ENCODE measurements around the gene AKAP6. TPM values are rescaled to one million over a fixed set of nuclear protein-coding genes. Genes with fewer than 3 reads are reported as not detected.

AKAP6 gene
- total RNA-seq, 2 experiments from 2014 or later: 0.13 to 0.72 TPM

GRCh38 chr14:32296366-32296765 is 32.7 kb upstream of the AKAP6 start:
- H4K20me1 ChIP-seq (ENCODE audit: insufficient read depth, low read length): no peaks in the 10 kb centered on the region
- H3K9me3 ChIP-seq (ENCODE audit: low read length): no peaks in the 10 kb centered on the region
- TF ChIP-seq EZH2phosphoT487 (IDR thresholded peaks at IDR 0.05; ENCODE audit: borderline replicate concordance, low read depth, low read length): no peak
- TF ChIP-seq, protein P1, sequence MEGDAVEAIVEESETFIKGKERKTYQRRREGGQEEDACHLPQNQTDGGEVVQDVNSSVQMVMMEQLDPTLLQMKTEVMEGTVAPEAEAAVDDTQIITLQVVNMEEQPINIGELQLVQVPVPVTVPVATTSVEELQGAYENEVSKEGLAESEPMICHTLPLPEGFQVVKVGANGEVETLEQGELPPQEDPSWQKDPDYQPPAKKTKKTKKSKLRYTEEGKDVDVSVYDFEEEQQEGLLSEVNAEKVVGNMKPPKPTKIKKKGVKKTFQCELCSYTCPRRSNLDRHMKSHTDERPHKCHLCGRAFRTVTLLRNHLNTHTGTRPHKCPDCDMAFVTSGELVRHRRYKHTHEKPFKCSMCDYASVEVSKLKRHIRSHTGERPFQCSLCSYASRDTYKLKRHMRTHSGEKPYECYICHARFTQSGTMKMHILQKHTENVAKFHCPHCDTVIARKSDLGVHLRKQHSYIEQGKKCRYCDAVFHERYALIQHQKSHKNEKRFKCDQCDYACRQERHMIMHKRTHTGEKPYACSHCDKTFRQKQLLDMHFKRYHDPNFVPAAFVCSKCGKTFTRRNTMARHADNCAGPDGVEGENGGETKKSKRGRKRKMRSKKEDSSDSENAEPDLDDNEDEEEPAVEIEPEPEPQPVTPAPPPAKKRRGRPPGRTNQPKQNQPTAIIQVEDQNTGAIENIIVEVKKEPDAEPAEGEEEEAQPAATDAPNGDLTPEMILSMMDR (conservative IDR thresholded peaks at IDR 0.05; ENCODE audit: low read length): no peak
- DNase-seq (ENCODE audit: low spot score): no peak
- no TSS peak for BruUV-seq (replicated peaks)
- no peaks in the 10 kb centered on the region for H3K9me2 ChIP-seq (ENCODE audit: insufficient read depth, low read length)
- no peaks in the 10 kb centered on the region for H3K4me1 ChIP-seq (ENCODE audit: insufficient read depth, low read length, poor library complexity, severe bottlenecking)
- intact Hi-C loops (cut with micrococcal nuclease; ENCODE audit: unreplicated experiment): no loop called here
- no peak overlapping the region for H3K4me2 ChIP-seq (ENCODE audit: low read length)
- H3K79me2 ChIP-seq (ENCODE audit: insufficient read depth, low read depth, low read length): no peaks in the 10 kb centered on the region
- CTCF ChIA-PET (ENCODE audit: unreplicated experiment): no interaction called here
- H3K27ac ChIP-seq (ENCODE audit: low read depth, low read length, poor library complexity, severe bottlenecking): no peak overlapping the region
- H3K36me3 ChIP-seq (ENCODE audit: insufficient read depth, low read length): no peaks in the 10 kb centered on the region
- H2AFZ ChIP-seq (ENCODE audit: low read length): no peak overlapping the region
- no peak overlapping the region for H3K4me3 ChIP-seq (ENCODE audit: low read depth, low read length, poor library complexity, severe bottlenecking)
- POLR2A ChIA-PET: no interaction called here

GRCh38 chr14:32298346-32298745 is 30.8 kb upstream of the AKAP6 start:
- no peaks in the 10 kb centered on the region for H4K20me1 ChIP-seq (ENCODE audit: insufficient read depth, low read length)
- TF ChIP-seq, protein P1 (conservative IDR thresholded peaks at IDR 0.05; ENCODE audit: low read length): no peak
- no peak for TF ChIP-seq EZH2phosphoT487 (IDR thresholded peaks at IDR 0.05; ENCODE audit: borderline replicate concordance, low read depth, low read length)
- no peak overlapping the region for H2AFZ ChIP-seq (ENCODE audit: low read length)
- H3K9me2 ChIP-seq (ENCODE audit: insufficient read depth, low read length): no peaks in the 10 kb centered on the region
- intact Hi-C loops (cut with micrococcal nuclease; ENCODE audit: unreplicated experiment): no loop called here
- H3K4me2 ChIP-seq (ENCODE audit: low read length): no peak overlapping the region
- no peak overlapping the region for H3K4me3 ChIP-seq (ENCODE audit: low read depth, low read length, poor library complexity, severe bottlenecking)
- no peak for DNase-seq (ENCODE audit: low spot score)
- H3K79me2 ChIP-seq (ENCODE audit: insufficient read depth, low read depth, low read length): no peaks in the 10 kb centered on the region
- no peaks in the 10 kb centered on the region for H3K9me3 ChIP-seq (ENCODE audit: low read length)
- H3K4me1 ChIP-seq (ENCODE audit: insufficient read depth, low read length, poor library complexity, severe bottlenecking): no peaks in the 10 kb centered on the region
- no peak overlapping the region for H3K27ac ChIP-seq (ENCODE audit: low read depth, low read length, poor library complexity, severe bottlenecking)
- BruUV-seq (replicated peaks): no TSS peak
- POLR2A ChIA-PET: no interaction called here
- H3K36me3 ChIP-seq (ENCODE audit: insufficient read depth, low read length): no peaks in the 10 kb centered on the region
- CTCF ChIA-PET (ENCODE audit: unreplicated experiment): no interaction called here

DNA sequence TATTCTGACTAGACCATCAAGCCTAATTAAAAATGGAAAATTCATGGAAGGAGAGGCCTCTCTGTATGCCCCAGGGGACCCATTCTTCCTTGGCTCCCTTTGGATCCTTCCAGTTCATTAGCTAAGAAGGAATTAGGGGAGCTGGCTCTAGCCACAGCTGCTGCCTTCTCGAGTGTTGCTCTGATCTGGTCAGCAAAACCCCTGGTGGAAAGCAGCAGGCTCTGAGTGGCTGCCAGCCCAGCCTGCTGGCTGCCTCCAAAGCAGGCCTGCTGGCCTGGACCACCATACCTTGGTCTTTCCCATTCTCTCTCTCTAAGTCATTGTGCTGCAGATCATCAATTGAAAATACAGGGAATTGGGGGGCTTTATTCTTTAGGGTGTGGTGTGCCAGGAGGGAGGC is 29.0 kb upstream of the AKAP6 start:
- intact Hi-C loops (cut with micrococcal nuclease; ENCODE audit: unreplicated experiment): no loop called here
- Histone ChIP-seq H4K20me1 (ENCODE audit: insufficient read depth, low read length) (no peaks in the 10 kb centered on the region), H3K9me2 (ENCODE audit: insufficient read depth, low read length) (no peaks in the 10 kb centered on the region), H3K36me3 (ENCODE audit: insufficient read depth, low read length) (no peaks in the 10 kb centered on the region), H3K4me2 (ENCODE audit: low read length) (no peak overlapping the region), H3K4me3 (ENCODE audit: low read depth, low read length, poor library complexity, severe bottlenecking) (no peak overlapping the region), H2AFZ (ENCODE audit: low read length) (no peak overlapping the region), H3K9me3 (ENCODE audit: low read length) (no peaks in the 10 kb centered on the region), H3K4me1 (ENCODE audit: insufficient read depth, low read length, poor library complexity, severe bottlenecking) (no peaks in the 10 kb centered on the region), H3K27ac (ENCODE audit: low read depth, low read length, poor library complexity, severe bottlenecking) (no peak overlapping the region), H3K79me2 (ENCODE audit: insufficient read depth, low read depth, low read length) (no peaks in the 10 kb centered on the region)
- no TSS peak for BruUV-seq (replicated peaks)
- DNase-seq (ENCODE audit: low spot score): no peak
- TF ChIP-seq EZH2phosphoT487 (IDR thresholded peaks at IDR 0.05; ENCODE audit: borderline replicate concordance, low read depth, low read length): no peak
- TF ChIP-seq, protein P1 (conservative IDR thresholded peaks at IDR 0.05; ENCODE audit: low read length): no peak
- ChIA-PET POLR2A (no interaction called here), CTCF (ENCODE audit: unreplicated experiment) (no interaction called here)

All from OCI-LY7 (cell line).